Lower leg skin (tissue), 4 donors: ENCODE data around the gene PLEKHG1. TPM values are rescaled to one million over a fixed set of nuclear protein-coding genes. Genes with fewer than 3 reads are reported as not detected.

Source experiments
- DNase-seq, 2 donors: peaks; one replicate each; pipeline ENCODE4 v3.0.0-alpha.2; 2019; ENCODE audit warnings: low spot score in 2 of 2
- H3K4me3 ChIP-seq: fragments of 200-600 bp; sonication (generic); 2 replicates; pipeline ENCODE4 v1.5.1; 2017; ENCODE audit warnings: mild to moderate bottlenecking, low read depth; ENCODE audit not compliant: poor library complexity, severe bottlenecking
- POLR2A ChIP-seq, 2 donors: fragments of 450-650 bp; IDR thresholded peaks; one replicate each; pipeline ENCODE4 v1.6.1; 2016 to 2017; ENCODE audit warnings: antibody characterized with exemption in 2 of 2, mild to moderate bottlenecking in 1 of 2, moderate library complexity in 1 of 2
- WGBS, 2 donors: methylation state at CpG; one replicate each; pipeline ENCODE4 v1.1.5; 2018; 5-methylcytosine and 5-hydroxymethylcytosine counted together
- intact Hi-C: fragments of 100-400 bp; cut with DNase I; formaldehyde crosslinking; loops from one replicate; pipeline ENCODE4 v1.15.0; 2023; ENCODE audit warnings: low total_unique reads
- total RNA-seq, 4 donors: library from RNA; depleted of rRNA; stranded (reverse); fragments of >200 nt; gene quantifications; one replicate each; pipeline ENCODE4 v1.1.0, GENCODE V29; 2016
- TF ChIP-seq, protein P1 (sequence below), 3 donors: fragments of 450-650 bp; IDR thresholded peaks; one replicate each; pipeline ENCODE4 v1.5.1; 2016; ENCODE audit warnings: antibody characterized with exemption in 3 of 3, mild to moderate bottlenecking in 3 of 3, moderate library complexity in 2 of 3

PLEKHG1 gene
- total RNA-seq, 4 donors from 2014 or later, result 29.7 to 59.9 (median 42.3) TPM

DNA sequence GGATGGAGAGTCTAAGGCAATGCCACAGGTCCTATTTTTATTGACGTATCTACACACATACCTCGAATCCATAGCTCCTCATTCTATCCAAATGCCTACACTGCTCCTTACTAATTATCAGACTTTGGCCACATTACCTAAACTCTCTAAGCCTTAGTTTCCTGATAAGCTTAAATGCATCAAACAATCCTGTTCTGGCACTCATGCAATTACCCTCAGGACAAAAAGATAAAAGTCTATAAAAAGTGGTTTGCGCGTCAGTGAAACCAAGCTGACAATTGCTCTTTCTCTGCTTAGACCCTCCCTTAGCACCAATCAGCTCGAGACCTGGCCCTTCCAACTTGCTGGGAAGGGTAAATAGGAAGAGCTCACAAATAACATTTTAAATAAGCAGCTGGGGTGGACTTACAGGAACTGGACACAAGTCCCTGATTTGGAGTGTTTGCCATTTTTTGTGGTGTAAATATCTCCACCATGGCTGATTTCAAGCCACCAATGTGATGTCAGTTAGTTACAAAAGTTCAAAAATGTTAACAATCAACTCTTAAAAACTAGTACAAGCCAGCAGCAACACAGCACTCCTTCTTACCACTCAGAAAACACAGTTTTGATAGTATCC is 7.2 kb upstream of the PLEKHG1 start:
- 64 to 65% methylated on average over 5 of the region's 5 CpGs for WGBS, 2 donors
- TF ChIP-seq, protein P1, sequence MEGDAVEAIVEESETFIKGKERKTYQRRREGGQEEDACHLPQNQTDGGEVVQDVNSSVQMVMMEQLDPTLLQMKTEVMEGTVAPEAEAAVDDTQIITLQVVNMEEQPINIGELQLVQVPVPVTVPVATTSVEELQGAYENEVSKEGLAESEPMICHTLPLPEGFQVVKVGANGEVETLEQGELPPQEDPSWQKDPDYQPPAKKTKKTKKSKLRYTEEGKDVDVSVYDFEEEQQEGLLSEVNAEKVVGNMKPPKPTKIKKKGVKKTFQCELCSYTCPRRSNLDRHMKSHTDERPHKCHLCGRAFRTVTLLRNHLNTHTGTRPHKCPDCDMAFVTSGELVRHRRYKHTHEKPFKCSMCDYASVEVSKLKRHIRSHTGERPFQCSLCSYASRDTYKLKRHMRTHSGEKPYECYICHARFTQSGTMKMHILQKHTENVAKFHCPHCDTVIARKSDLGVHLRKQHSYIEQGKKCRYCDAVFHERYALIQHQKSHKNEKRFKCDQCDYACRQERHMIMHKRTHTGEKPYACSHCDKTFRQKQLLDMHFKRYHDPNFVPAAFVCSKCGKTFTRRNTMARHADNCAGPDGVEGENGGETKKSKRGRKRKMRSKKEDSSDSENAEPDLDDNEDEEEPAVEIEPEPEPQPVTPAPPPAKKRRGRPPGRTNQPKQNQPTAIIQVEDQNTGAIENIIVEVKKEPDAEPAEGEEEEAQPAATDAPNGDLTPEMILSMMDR (IDR thresholded peaks at IDR 0.05), result no peak
- no peak for TF ChIP-seq POLR2A (IDR thresholded peaks at IDR 0.05)
- intact Hi-C loops, result no loop called here

DNA sequence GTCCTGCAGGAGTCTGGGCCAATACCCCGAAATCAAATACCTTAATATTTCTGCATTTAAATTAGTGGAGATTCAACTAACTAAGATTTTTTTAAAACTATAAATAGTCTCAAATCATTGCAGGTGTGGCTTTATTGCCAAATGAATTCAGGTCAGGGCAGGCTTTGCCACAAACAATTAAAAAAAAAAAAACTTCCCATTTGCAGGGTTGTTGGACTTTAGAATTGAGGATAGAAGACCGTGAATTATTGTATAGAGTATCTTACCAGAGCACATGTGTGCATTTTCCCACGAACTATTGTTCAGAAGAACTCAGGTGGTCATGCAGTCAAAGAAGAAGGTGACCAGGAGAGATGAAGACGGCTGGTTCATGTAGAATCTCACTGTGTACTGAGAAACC is 6.6 kb upstream of the PLEKHG1 start:
- H3K4me3 ChIP-seq, result no peak overlapping the region
- no peak for TF ChIP-seq POLR2A (IDR thresholded peaks at IDR 0.05)
- TF ChIP-seq, protein P1 (IDR thresholded peaks at IDR 0.05), result no peak
- DNase-seq, result no peak
- WGBS, 2 donors, result 71 to 73% methylated on average over 4 of the region's 4 CpGs
- intact Hi-C loops, result no loop called here

More for the DNA sequence above, 7.2 kb upstream of the PLEKHG1 start:
- H3K4me3 ChIP-seq, result no peak overlapping the region
- no peak for DNase-seq

DNA sequence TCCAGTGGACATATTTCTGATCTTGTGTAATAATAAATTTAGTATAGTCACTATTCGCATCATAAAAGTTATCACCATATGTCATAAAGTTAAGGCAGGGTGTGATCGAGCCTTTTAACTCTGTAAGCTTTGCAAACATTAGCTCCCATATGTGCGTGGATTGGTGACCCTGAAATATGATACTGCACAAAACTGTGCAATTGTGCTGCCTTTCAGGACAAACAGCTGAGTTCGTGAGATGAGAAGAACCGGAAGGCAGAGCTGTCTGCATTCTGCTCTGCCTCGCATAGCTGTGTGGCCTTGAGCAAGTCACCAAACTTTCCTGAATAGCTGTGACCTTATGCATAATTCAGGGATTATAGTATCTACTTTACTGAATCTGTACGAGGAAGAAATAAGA is 3.2 kb upstream of the PLEKHG1 start:
- intact Hi-C loops, result no loop called here
- TF ChIP-seq, protein P1 (IDR thresholded peaks at IDR 0.05), result no peak
- TF ChIP-seq POLR2A (IDR thresholded peaks at IDR 0.05), result no peak
- WGBS, 2 donors, result 91% methylated on average over 7 of the region's 7 CpGs

DNA sequence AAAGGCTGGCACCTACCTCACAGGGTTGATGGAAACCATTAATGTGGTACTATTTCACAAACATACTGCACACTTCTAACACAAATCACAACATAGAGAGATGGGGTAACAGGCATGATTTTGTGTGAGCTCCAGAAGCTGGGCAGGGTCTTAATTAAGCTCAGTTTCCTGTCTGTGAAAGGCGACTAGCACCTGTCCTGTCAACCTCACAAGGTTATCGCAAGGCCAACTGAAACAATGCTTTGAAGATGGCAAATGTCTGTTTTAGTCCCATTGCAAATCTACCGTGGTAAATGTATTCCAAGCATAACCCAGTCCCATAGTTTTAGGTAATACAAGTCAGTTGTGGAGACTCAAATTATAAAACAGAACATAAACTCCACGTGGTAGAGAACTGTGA is 1.3 kb upstream of the PLEKHG1 start:
- no peak for DNase-seq
- 86 to 88% methylated on average over 4 of the region's 4 CpGs for WGBS, 2 donors
- intact Hi-C loops, result no loop called here
- no peak overlapping the region for H3K4me3 ChIP-seq
- TF ChIP-seq, protein P1 (IDR thresholded peaks at IDR 0.05), result no peak
- no peak for TF ChIP-seq POLR2A (IDR thresholded peaks at IDR 0.05)

More for the DNA sequence above, 3.2 kb upstream of the PLEKHG1 start:
- no peak overlapping the region for H3K4me3 ChIP-seq
- no peak for DNase-seq

DNA sequence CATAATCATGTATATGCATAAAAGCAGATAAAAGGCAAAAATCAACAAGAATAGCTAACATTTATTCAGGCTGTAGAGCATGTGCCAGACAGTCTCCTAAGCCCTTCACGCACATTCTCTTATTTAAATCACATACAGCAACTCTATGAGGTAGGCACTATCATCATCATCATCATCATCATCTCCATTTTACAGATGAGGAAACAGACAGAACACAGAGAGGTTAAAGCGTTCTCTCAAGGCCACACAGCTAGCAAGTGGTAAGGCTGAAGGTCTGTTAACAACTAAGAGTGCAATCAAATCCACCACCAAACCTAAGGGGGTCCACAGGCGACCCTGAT is 857 bp upstream of the PLEKHG1 start:
- intact Hi-C loops, result no loop called here
- no peak overlapping the region for H3K4me3 ChIP-seq
- WGBS, 2 donors, result 77 to 83% methylated on average over 3 of the region's 3 CpGs
- TF ChIP-seq POLR2A (IDR thresholded peaks at IDR 0.05), result no peak
- TF ChIP-seq, protein P1 (IDR thresholded peaks at IDR 0.05), result no peak
- no peak for DNase-seq

DNA sequence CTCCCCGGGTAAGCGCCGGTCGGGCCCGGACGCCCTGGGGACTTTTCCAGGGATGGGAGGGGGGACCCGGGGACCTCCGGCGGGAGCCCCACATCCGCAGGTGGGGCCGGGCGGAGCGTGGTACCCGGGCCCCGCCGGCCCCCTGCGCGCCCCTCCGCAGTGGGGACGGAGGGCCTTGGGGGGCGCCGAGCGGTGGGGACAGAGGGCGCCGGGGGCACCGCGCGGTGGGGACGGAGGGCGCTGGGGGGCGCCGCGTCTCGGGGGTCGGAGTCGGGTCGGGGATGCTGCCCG is 270 bp downstream of the PLEKHG1 start:
- 0% methylated on average over 7 of the region's 38 CpGs; no CpG with 5 or more reads in 1 of the 2 donors for WGBS, 2 donors
- no peak for DNase-seq
- intact Hi-C loops, result no loop called here
- no peak for TF ChIP-seq POLR2A (IDR thresholded peaks at IDR 0.05)
- TF ChIP-seq, protein P1 (IDR thresholded peaks at IDR 0.05), result no peak
- H3K4me3 ChIP-seq, result peak overlapping the region; percentile 54
